Nephron (organoid): ENCODE results near the gene GDPD4.
"Not testable (repeated sequence)": the region's sequence is repeated elsewhere in the genome, so short reads cannot be mapped to it uniquely, and the experiment has no call there.

ENCODE experiments used
- H3K27ac Mint-ChIP-seq, 3 experiments: 2 replicates each; pipeline ENCODE4 v1.8.0; 2020; ENCODE audit warnings: mixed read lengths in 3 of 3, mild to moderate bottlenecking in 2 of 3, moderate library complexity in 1 of 3
- H3K27me3 Mint-ChIP-seq: 2 replicates; pipeline ENCODE4 v1.8.0; 2021; ENCODE audit warnings: low read depth, mild to moderate bottlenecking, moderate library complexity, mixed read lengths
- H3K36me3 Mint-ChIP-seq: 2 replicates; pipeline ENCODE4 v1.8.0; 2020; ENCODE audit warnings: low read depth, mixed read lengths
- H3K4me1 Mint-ChIP-seq: 2 replicates; pipeline ENCODE4 v1.8.0; 2020; ENCODE audit warnings: mixed read lengths
- H3K4me3 Mint-ChIP-seq, 3 experiments: 2 replicates each; pipeline ENCODE4 v1.8.0; 2020; ENCODE audit warnings: mild to moderate bottlenecking in 3 of 3, mixed read lengths in 3 of 3, moderate library complexity in 2 of 3
- H3K9me3 Mint-ChIP-seq: 2 replicates; pipeline ENCODE4 v1.8.0; 2020; ENCODE audit warnings: mixed read lengths
- CTCF ChIP-seq, 3 experiments: fragments of 200-600 bp; sonication (generic); IDR thresholded peaks; one replicate each; pipeline ENCODE4 v1.5.0; 2021; ENCODE audit warnings: antibody characterized with exemption in 3 of 3; ENCODE audit not compliant: unreplicated experiment in 3 of 3

Gene GDPD4

GRCh38 chr11:77308838-77309237 is 7.4 kb upstream of the GDPD4 start:
- H3K4me3 Mint-ChIP-seq = no peak overlapping the region
- no peaks in the 10 kb centered on the region for H3K9me3 Mint-ChIP-seq
- no peaks in the 10 kb centered on the region for H3K36me3 Mint-ChIP-seq
- no peak for TF ChIP-seq CTCF (IDR thresholded peaks at IDR 0.05; ENCODE audit: unreplicated experiment in 3 of 3)
- H3K4me1 Mint-ChIP-seq = no peaks in the 10 kb centered on the region
- H3K27me3 Mint-ChIP-seq = peaks cover 5% of the 10 kb centered on the region
- no peak overlapping the region for H3K27ac Mint-ChIP-seq

GRCh38 chr11:77303328-77303727 is 1.8 kb upstream of the GDPD4 start:
- Mint-ChIP-seq H3K27me3 (no peaks in the 10 kb centered on the region), H3K36me3 (no peaks in the 10 kb centered on the region), H3K4me3 (no peak overlapping the region), H3K9me3 (no peaks in the 10 kb centered on the region), H3K4me1 (no peaks in the 10 kb centered on the region), H3K27ac (no peak overlapping the region)
- no peak for TF ChIP-seq CTCF (IDR thresholded peaks at IDR 0.05; ENCODE audit: unreplicated experiment in 3 of 3)

GRCh38 chr11:77302752-77303151 is 1.3 kb upstream of the GDPD4 start:
- no peak overlapping the region for H3K4me3 Mint-ChIP-seq
- no peaks in the 10 kb centered on the region for H3K4me1 Mint-ChIP-seq

GRCh38 chr11:77300695-77301094 is 791 bp downstream of the GDPD4 start:
- no peak for TF ChIP-seq CTCF (IDR thresholded peaks at IDR 0.05; ENCODE audit: unreplicated experiment in 3 of 3)
- no peak overlapping the region for H3K27ac Mint-ChIP-seq
- no peak overlapping the region for H3K4me3 Mint-ChIP-seq

More at GRCh38 chr11:77302752-77303151, 1.3 kb upstream of the GDPD4 start:
- no peaks in the 10 kb centered on the region for H3K9me3 Mint-ChIP-seq
- no peak overlapping the region for H3K27ac Mint-ChIP-seq
- H3K27me3 Mint-ChIP-seq = no peaks in the 10 kb centered on the region
- no peaks in the 10 kb centered on the region for H3K36me3 Mint-ChIP-seq
- TF ChIP-seq CTCF (IDR thresholded peaks at IDR 0.05; ENCODE audit: unreplicated experiment in 3 of 3) = no peak

GRCh38 chr11:77300028-77300427 is 1.5 kb downstream of the GDPD4 start:
- not testable (repeated sequence) for H3K36me3 Mint-ChIP-seq, H3K4me1 Mint-ChIP-seq, H3K9me3 Mint-ChIP-seq

More at GRCh38 chr11:77300695-77301094, 791 bp downstream of the GDPD4 start:
- Mint-ChIP-seq H3K9me3 (no peaks in the 10 kb centered on the region), H3K36me3 (no peaks in the 10 kb centered on the region), H3K27me3 (no peaks in the 10 kb centered on the region), H3K4me1 (no peaks in the 10 kb centered on the region)

GRCh38 chr11:77299528-77299993 is 1.9 kb downstream of the GDPD4 start:
- Mint-ChIP-seq H3K36me3 (no peaks in the 10 kb centered on the region), H3K4me1 (no peaks in the 10 kb centered on the region), H3K27me3 (no peaks in the 10 kb centered on the region), H3K27ac (no peak overlapping the region), H3K9me3 (no peaks in the 10 kb centered on the region), H3K4me3 (no peak overlapping the region)
- TF ChIP-seq CTCF (IDR thresholded peaks at IDR 0.05; ENCODE audit: unreplicated experiment in 3 of 3) = no peak

More at GRCh38 chr11:77300028-77300427, 1.5 kb downstream of the GDPD4 start:
- H3K4me3 Mint-ChIP-seq, H3K27ac Mint-ChIP-seq, H3K27me3 Mint-ChIP-seq: not testable (repeated sequence)
